H1 (cell line): ENCODE measurements around the gene APLP2.

Source experiments
- ATF3 ChIP-seq: IDR thresholded peaks from 2 replicates; pipeline ENCODE4 v1.6.1; 2011; ENCODE audit warnings: low read depth, mild to moderate bottlenecking, low read length; ENCODE audit not compliant: insufficient read depth
- POLR2A ChIP-seq, 2 experiments: IDR thresholded peaks; 1 replicate in 1 of 2; 2 replicates in 1 of 2; pipeline ENCODE4 v1.6.1; 2011; ENCODE audit warnings: low read depth in 2 of 2, low read length in 2 of 2, mild to moderate bottlenecking in 2 of 2; ENCODE audit errors: control extremely low read depth in 1 of 2

- TF ChIP-seq ATF3 (no peak), POLR2A (IDR thresholded peaks at IDR 0.05; ENCODE audit: control extremely low read depth in 1 of 2, low read depth in 2 of 2, low read length in 2 of 2) (no peak)
These were observed 31.7 kb upstream of the APLP2 start for GRCh38 chr11:130037881-130038585.
